Measurements from ENCODE around the gene GLIPR1.

DNA sequence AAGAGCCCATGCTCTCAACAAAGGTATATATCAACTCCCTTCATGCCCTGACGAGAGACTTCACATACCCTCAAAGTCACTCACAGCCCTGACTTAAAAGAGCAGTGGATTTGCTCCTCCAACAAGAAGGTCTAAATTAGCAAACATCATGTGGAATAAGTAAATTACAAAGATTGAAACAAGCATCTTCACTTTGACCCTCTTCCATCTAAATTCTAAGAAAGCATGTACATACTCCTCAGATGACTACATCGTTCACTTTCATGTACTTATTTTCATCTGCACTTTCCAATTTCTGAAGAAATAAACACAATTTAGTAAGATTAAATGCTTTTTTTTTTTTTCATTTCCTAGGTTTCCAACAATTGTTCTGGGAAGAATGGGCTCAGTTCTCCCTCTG, 69.4 kb downstream of the GLIPR1 start:
- TF ChIP-seq POLR2AphosphoS5 (IDR thresholded peaks at IDR 0.05; ENCODE audit: borderline replicate concordance, low read depth, low read length) (no peak), EZH2 (IDR thresholded peaks at IDR 0.05) (no peak), FOXP2 (optimal IDR thresholded peaks at IDR 0.05; ENCODE audit: control extremely low read depth, extremely low read length, insufficient read depth) (no peak)
